ENCODE data around the gene RASSF4.

Gene RASSF4

GRCh38 chr10:44950326-44951225, 9.0 kb upstream of the RASSF4 start:
- DNase-seq (ENCODE audit: extremely low spot score) = no peak
- ChIA-PET POLR2A (interaction anchor here (0.6 to 1.1 kb wide), 3 partner anchors 11 to 28 kb away, joined by 3 to 4 read pairs (median 3); partner anchors contain the start of gene DEPP1), CTCF (interaction anchor here (1.4 to 15.9 kb wide), 3 partner anchors 14 to 25 kb away, joined by 6 to 211 read pairs (median 151); partner anchors contain the start of gene RASSF4)
- no peak for TF ChIP-seq CTCF (IDR thresholded peaks at IDR 0.05; ENCODE audit: control extremely low read depth, extremely low read depth, low read depth, missing control alignments)

- DNase-seq (ENCODE audit: extremely low spot score) = no peak
- TF ChIP-seq CTCF (IDR thresholded peaks at IDR 0.05; ENCODE audit: control extremely low read depth, extremely low read depth, low read depth, missing control alignments) = no peak
- CTCF ChIA-PET = interaction anchor here (1.2 to 15.9 kb wide), 3 partner anchors 13 to 22 kb away, joined by 3 to 211 read pairs (median 151); partner anchors contain the start of gene RASSF4
- POLR2A ChIA-PET = no interaction called here
These were observed 7.9 kb upstream of the RASSF4 start for GRCh38 chr10:44951576-44952226.

- ChIA-PET CTCF (interaction anchor here (1.0 to 15.9 kb wide), 6 partner anchors 9 to 28 kb away, joined by 3 to 211 read pairs (median 4); partner anchors contain the start of genes DEPP1 and RASSF4), POLR2A (no interaction called here)
- no peak for TF ChIP-seq CTCF (IDR thresholded peaks at IDR 0.05; ENCODE audit: control extremely low read depth, extremely low read depth, low read depth, missing control alignments)
- no peak for DNase-seq (ENCODE audit: extremely low spot score)
These were observed 6.8 kb upstream of the RASSF4 start for GRCh38 chr10:44952779-44953231.

GRCh38 chr10:44954042-44954441, 5.6 kb upstream of the RASSF4 start:
- POLR2A ChIA-PET = no interaction called here
- no peak for DNase-seq (ENCODE audit: extremely low spot score)
- CTCF ChIA-PET = interaction anchor here (1.7 to 15.9 kb wide), 3 partner anchors 10 to 25 kb away, joined by 4 to 211 read pairs (median 151); partner anchors contain the start of genes DEPP1 and RASSF4
- TF ChIP-seq CTCF (IDR thresholded peaks at IDR 0.05; ENCODE audit: control extremely low read depth, extremely low read depth, low read depth, missing control alignments) = no peak

- no peak for DNase-seq (ENCODE audit: extremely low spot score)
- CTCF ChIA-PET = interaction anchor here (14.7 to 15.9 kb wide), 2 partner anchors 9 to 21 kb away, joined by 151 to 211 read pairs; partner anchors contain the start of gene RASSF4
- TF ChIP-seq CTCF (IDR thresholded peaks at IDR 0.05; ENCODE audit: control extremely low read depth, extremely low read depth, low read depth, missing control alignments) = no peak
- POLR2A ChIA-PET = no interaction called here
These were observed 4.6 kb upstream of the RASSF4 start for GRCh38 chr10:44954962-44955361.

GRCh38 chr10:44955413-44956070, 4.1 kb upstream of the RASSF4 start:
- TF ChIP-seq CTCF (IDR thresholded peaks at IDR 0.05; ENCODE audit: control extremely low read depth, extremely low read depth, low read depth, missing control alignments) = no peak
- CTCF ChIA-PET = interaction anchor here (14.7 to 15.9 kb wide), 2 partner anchors 9 to 22 kb away, joined by 151 to 211 read pairs; partner anchors contain the start of gene RASSF4
- no peak for DNase-seq (ENCODE audit: extremely low spot score)

More at GRCh38 chr10:44955413-44956070, 4.1 kb upstream of the RASSF4 start:
- POLR2A ChIA-PET = no interaction called here

Data from GM10248 (cell line).